HG03469 (cell line): ENCODE results near the gene C20orf144.
"Not testable (repeated sequence)": the region's sequence is repeated elsewhere in the genome, so short reads cannot be mapped to it uniquely, and the experiment has no call there.

ENCODE experiments used
- ATAC-seq: cut with Tn5 transposase; IDR thresholded peaks from one replicate; pipeline ENCODE4 v1.9.1; 2021; ENCODE audit warnings: mild to moderate bottlenecking, moderate library complexity, moderate number of reproducible peaks; ENCODE audit not compliant: unreplicated experiment

The C20orf144 gene

DNA sequence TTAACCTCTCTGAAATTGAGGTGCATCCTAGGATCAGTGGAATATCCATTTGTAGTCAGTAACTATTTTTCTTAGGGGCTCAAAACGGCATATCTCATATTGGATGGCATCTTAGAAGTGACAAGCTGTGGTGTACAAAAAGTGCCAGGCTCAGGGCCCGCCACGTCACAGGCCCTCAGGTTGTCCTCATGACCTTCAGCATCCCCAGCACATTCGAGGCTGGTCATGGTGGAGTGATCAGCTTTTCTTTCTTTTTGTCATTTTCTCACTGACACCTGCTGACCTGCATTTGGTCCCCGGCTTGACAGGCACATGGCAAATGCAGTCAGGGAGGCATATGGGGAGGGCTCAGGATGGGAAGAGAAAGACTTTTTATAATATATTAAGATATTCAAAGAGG lies 31.2 kb downstream of the C20orf144 start:
- no peak for ATAC-seq

DNA sequence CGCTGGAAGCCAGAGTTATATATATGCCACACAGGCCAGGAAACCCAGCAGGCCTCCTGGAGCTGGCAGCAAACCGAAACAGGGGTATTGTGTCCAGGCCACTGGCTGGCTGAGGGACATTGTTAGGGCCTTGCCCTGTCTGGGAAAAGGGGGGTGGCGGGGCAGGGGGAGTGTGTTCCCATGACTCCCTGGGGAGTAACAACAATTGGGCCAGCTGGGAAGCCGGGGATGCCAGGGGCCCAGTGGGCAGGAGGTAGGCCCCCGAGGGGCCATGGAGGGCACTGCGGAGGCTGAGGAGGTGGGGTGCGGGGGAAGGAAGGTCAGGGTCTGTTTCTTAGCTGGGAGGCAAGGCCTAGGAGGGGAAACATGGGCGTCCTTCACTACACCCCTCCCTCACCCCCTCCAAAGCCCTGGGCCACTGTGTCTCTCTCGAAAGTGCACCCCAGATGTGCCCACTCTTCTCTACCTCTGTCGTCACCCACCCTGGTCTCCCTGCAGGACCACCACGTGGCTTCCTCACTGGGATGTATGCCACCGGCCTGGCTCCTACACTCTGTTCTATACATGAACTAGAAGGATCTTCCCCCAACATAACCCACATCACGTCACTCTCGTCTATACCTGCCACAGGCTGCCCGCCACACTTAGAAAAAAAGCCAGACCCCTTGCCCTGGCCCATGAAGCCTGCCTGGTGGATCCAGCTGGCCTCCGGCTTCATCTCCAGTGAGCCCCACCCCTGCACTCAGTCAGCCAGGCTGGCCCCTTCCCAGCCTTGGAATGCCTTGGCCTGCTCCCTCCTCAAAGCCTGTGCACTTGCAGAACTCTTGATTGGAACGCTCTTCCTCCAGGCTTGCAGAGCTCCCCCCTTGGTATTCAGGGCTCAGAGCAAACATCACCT lies 31.9 kb downstream of the C20orf144 start:
- no peak for ATAC-seq

GRCh38 chr20:33694639-33695012 lies 32.5 kb downstream of the C20orf144 start:
- no peak for ATAC-seq

GRCh38 chr20:33696448-33696847 lies 34.3 kb downstream of the C20orf144 start:
- no peak for ATAC-seq

GRCh38 chr20:33697129-33697528 lies 35.0 kb downstream of the C20orf144 start:
- ATAC-seq = no peak

DNA sequence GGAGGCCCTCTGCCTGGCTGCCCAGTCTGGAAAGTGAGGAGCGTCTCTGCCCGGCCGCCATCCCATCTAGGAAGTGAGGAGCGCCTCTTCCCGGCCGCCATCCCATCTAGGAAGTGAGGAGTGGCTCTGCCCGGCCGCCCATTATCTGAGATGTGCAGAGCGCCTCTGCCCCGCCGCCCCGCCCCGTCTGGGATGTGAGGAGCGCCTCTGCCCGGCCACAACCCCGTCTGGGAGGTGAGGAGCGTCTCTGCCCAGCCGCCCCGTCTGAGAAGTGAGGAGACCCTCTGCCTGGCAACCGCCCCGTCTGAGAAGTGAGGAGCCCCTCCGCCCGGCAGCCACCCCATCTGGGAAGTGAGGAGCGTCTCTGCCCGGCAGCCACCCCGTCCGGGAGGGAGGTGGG lies 36.8 kb downstream of the C20orf144 start:
- ATAC-seq = not testable (repeated sequence)

- not testable (repeated sequence) for ATAC-seq
Observed at GRCh38 chr20:33700696-33701441, 38.7 kb downstream of the C20orf144 start.

GRCh38 chr20:33701629-33702450 lies 39.7 kb downstream of the C20orf144 start:
- ATAC-seq = no peak

DNA sequence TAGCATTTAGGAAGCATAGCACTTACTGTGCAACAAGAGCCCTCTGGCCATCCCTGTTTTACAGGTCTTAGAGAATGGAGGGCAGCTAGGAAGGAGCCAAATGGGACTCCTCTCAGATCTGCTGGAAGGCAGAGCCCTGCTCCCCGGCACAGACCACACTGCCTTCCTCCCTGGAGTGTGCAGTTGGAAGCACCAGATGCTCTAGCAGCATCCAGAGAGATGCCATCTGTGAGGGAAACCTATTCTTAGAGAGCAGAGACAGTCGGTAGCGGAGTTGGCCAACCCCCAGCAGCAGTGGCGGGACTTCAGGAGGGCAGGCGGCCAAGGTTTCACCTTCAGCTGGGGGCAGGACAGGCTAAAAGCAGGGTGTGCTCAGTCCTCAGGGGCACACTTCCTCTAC lies 40.7 kb downstream of the C20orf144 start:
- ATAC-seq = no peak

- no peak for ATAC-seq
Observed at GRCh38 chr20:33703498-33704137, 41.5 kb downstream of the C20orf144 start.

- no peak for ATAC-seq
Observed at GRCh38 chr20:33704197-33704924, 42.2 kb downstream of the C20orf144 start.

DNA sequence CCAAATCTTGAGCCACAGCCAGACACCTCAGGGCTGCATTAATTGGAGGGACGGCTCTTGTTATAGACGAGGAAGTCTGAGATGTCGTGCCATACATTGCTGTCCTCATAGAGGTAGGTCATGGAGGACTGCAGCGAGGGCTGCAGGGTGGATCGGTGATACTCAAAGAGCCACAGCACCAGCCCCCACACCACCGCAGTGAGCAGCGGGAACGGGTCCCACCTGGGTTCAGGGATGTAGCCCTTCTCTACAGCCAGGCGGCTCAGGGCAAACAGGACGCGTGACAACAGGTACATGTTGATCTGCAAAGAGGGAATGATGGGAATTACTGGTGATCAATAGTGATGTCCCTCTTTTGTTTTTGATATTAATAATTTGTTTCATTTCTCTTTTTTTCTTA lies 45.5 kb downstream of the C20orf144 start:
- no peak for ATAC-seq

- ATAC-seq = no peak
Observed at GRCh38 chr20:33709398-33709797, 47.3 kb downstream of the C20orf144 start.

DNA sequence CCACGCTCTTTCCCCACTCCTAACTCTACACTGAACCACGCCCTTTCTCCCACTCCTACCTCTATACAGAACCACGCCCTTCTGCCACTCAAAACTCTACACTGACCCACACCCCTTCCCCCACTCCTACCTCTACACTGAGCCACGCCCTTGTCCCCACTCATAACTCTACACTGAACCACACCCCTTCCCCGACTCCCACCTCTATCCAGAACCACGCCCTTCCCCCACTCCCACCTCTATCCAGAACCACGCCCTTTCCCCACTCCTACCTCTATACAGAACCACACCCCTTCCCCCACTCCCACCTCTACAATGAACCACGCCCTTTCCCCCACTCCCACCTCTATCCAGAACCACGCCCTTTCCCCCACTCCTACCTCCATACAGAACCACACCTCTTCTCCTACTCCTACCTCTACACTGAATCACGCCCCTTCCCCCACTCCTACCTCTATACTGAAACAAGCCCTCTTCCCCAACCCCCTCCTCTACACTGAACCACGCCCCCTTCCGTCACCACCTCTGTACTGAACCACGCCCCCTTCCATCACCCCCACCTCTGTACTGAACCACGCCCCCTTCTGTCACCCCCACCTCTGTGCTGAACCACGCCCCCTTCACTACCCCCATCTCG lies 47.9 kb downstream of the C20orf144 start:
- ATAC-seq = no peak

DNA sequence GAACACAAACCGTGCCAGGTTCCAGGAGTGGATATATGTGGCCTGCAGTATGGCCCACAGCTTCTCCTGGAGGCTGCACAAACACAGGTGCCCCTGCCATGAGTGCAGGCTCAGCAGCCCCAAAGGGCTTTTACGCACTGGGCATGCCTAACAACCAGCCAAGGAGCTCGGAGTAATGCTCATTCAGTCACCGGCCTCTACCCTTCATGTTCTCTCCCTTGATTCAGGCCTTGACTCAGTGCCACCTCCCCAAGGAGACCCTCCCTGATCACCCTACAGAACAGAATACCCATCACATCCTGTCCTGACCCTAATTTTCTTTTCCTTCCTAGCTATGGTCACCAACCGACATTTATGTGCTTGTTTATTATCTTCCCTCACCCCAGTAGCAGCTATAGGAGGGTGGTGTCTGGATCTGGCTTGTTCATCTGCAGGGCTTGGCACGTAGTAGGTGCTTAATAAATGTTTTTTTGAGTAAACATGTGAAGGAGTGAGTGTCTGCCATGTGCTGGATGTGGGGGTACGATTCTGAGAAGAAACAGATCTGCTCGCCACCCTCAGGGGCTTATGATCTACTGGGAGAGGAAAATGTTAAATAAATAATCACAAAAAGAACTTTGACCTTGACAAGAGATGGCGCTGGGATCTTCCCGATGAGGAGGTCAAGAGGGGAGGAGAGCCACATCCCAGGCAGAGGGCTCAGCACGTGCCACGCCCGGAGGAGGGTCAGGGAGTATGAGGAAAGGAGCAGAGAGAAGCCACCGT lies 48.7 kb downstream of the C20orf144 start:
- no peak for ATAC-seq

DNA sequence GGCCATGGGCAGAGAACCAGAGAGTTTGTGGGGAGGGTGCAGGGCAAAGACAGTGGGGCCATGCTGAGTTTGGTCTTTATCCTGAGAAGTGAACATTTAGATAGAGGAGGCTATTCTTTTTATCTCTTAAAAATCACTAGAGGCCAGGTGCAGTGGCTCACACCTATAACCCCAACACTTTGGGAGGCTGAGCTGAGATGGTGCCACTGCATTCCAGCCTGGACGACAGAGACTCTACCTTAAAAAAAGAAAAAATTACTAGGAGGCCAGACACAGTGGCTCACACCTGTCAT lies 49.3 kb downstream of the C20orf144 start:
- ATAC-seq = no peak
